ENCODE measurements around the gene AAR2. TPM values are rescaled to one million over a fixed set of nuclear protein-coding genes. Genes with fewer than 3 reads are reported as not detected.
A peak's percentile ranks its signal among the peaks of the same experiment; 100 is the strongest.

Gene AAR2
- total RNA-seq, 3 donors from 2014 or later (not counting 1 experiment from before 2014, with no cell fraction given): 22.6 to 26.5 (median 25.6) TPM

- H3K27ac ChIP-seq (ENCODE audit: low read length): no peak overlapping the region
- Mint-ChIP-seq H3K4me3 (peak overlapping the region; percentile 72), H3K36me3 (no peaks in the 10 kb centered on the region), H3K9me3 (no peaks in the 10 kb centered on the region), H3K4me1 (peaks cover 5 to 6% of the 10 kb centered on the region in 2 donors), H3K27ac (no peak overlapping the region), H3K27me3 (ENCODE audit: low read depth in 2 of 2) (peaks cover 57 to 69% of the 10 kb centered on the region in 2 donors)
- peaks cover 31% of the 10 kb centered on the region for H3K27me3 ChIP-seq (ENCODE audit: control insufficient read depth, insufficient read depth, low read length)
- DNase-seq (no peak), ATAC-seq (no peak)
- TF ChIP-seq CTCF (IDR thresholded peaks at IDR 0.05): no peak
- intact Hi-C loops (cut with micrococcal nuclease): no loop called here
- 67% methylated on average over 10 of the region's 10 CpGs for WGBS (ENCODE audit: insufficient coverage)
- H3K9me3 ChIP-seq (ENCODE audit: control insufficient read depth, insufficient read depth, low read length): no peaks in the 10 kb centered on the region
- no peaks in the 10 kb centered on the region for H3K36me3 ChIP-seq (ENCODE audit: control insufficient read depth, insufficient read depth, low read length)
- peaks cover 12% of the 10 kb centered on the region for H3K4me1 ChIP-seq (ENCODE audit: control insufficient read depth, insufficient read depth, low read length)
- no peak overlapping the region for H3K4me3 ChIP-seq (ENCODE audit: low read length)
Measured at GRCh38 chr20:36304786-36305495, 68.7 kb downstream of the AAR2 start.

- Mint-ChIP-seq H3K4me1 (peaks cover 5 to 6% of the 10 kb centered on the region in 2 donors), H3K9me3 (no peaks in the 10 kb centered on the region), H3K36me3 (no peaks in the 10 kb centered on the region), H3K27me3 (ENCODE audit: low read depth in 2 of 2) (peaks cover 62 to 68% of the 10 kb centered on the region in 2 donors), H3K4me3 (peak within 1 kb of the TSS; percentile 72), H3K27ac (no peak within 1 kb of the TSS)
- WGBS (ENCODE audit: insufficient coverage): 2% methylated on average over 96 of the region's 96 CpGs
- H3K27ac ChIP-seq (ENCODE audit: low read length): no peak within 1 kb of the TSS
- H3K4me3 ChIP-seq (ENCODE audit: low read length): no peak within 1 kb of the TSS
- peaks cover 12% of the 10 kb centered on the region for H3K4me1 ChIP-seq (ENCODE audit: control insufficient read depth, insufficient read depth, low read length)
- H3K27me3 ChIP-seq (ENCODE audit: control insufficient read depth, insufficient read depth, low read length): peaks cover 31% of the 10 kb centered on the region
- intact Hi-C loops (cut with micrococcal nuclease): no loop called here
- no peak for DNase-seq
- no peak for TF ChIP-seq CTCF (IDR thresholded peaks at IDR 0.05)
- no peaks in the 10 kb centered on the region for H3K9me3 ChIP-seq (ENCODE audit: control insufficient read depth, insufficient read depth, low read length)
- ATAC-seq: peak in 1 of 3 donors; percentile 38
- H3K36me3 ChIP-seq (ENCODE audit: control insufficient read depth, insufficient read depth, low read length): no peaks in the 10 kb centered on the region
Measured at GRCh38 chr20:36305602-36306551, 69.6 kb downstream of the AAR2 start, which contains the start of gene DLGAP4. TSS of gene DLGAP4 (plus strand) at chr20:36306339. CDS start at chr20:36431718, 125,379 bp downstream.

Other genes starting within 250 kb of the AAR2 start
- under 1 TPM in 2 of 3 donors, not detected in 1; 0.21 to 0.29 TPM for gene EPB41L1, start 81.7 kb upstream of the AAR2 start, total RNA-seq
- gene DLGAP4, start 69.9 kb downstream of the AAR2 start, total RNA-seq: 10 to 100 TPM; 47.9 to 51.6 (median 51.2) TPM

Data from natural killer cell (primary cell).